ENCODE results near the gene PATJ. TPM values are rescaled to one million over a fixed set of nuclear protein-coding genes. Genes with fewer than 3 reads are reported as not detected.

Gene PATJ
- total and polyA plus RNA-seq, 2 donors (not counting 1 experiment from before 2014, with no cell fraction given), result 8.0 to 45.3 TPM

- no peaks in the 10 kb centered on the region for H3K27me3 ChIP-seq (replicated peaks in 1 of 4; ENCODE audit: control extremely low read depth in 1 of 4, control insufficient read depth in 3 of 4, insufficient read depth in 4 of 4, low read length in 3 of 4)
- H3K4me3 ChIP-seq (ENCODE audit: control extremely low read depth in 1 of 5, extremely low read depth in 1 of 5, insufficient read depth in 1 of 5, low read depth in 2 of 5, low read length in 4 of 5), result no peak overlapping the region
- no peak for TF ChIP-seq EZH2 (IDR thresholded peaks at IDR 0.05; ENCODE audit: borderline replicate concordance, insufficient read depth, low read depth, low read length, poor library complexity, severe bottlenecking)
- TF ChIP-seq, protein P1, sequence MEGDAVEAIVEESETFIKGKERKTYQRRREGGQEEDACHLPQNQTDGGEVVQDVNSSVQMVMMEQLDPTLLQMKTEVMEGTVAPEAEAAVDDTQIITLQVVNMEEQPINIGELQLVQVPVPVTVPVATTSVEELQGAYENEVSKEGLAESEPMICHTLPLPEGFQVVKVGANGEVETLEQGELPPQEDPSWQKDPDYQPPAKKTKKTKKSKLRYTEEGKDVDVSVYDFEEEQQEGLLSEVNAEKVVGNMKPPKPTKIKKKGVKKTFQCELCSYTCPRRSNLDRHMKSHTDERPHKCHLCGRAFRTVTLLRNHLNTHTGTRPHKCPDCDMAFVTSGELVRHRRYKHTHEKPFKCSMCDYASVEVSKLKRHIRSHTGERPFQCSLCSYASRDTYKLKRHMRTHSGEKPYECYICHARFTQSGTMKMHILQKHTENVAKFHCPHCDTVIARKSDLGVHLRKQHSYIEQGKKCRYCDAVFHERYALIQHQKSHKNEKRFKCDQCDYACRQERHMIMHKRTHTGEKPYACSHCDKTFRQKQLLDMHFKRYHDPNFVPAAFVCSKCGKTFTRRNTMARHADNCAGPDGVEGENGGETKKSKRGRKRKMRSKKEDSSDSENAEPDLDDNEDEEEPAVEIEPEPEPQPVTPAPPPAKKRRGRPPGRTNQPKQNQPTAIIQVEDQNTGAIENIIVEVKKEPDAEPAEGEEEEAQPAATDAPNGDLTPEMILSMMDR (IDR thresholded peaks at IDR 0.05), result no peak
- no peak overlapping the region for H2AFZ ChIP-seq (ENCODE audit: insufficient read depth, low read depth, low read length, poor library complexity, severe bottlenecking)
- no peak overlapping the region for H3K9ac ChIP-seq (ENCODE audit: low read length)
- no peaks in the 10 kb centered on the region for H3K79me2 ChIP-seq (ENCODE audit: control insufficient read depth, insufficient read depth, low read length)
- ChIA-PET POLR2A (no interaction called here), CTCF (no interaction called here)
- intact Hi-C loops (cut with micrococcal nuclease), result no loop called here
- H3K4me2 ChIP-seq (replicated peaks; ENCODE audit: low read depth, low read length, poor library complexity, severe bottlenecking), result no peak overlapping the region
- Mint-ChIP-seq H3K27ac (no peak overlapping the region), H3K4me3 (no peak overlapping the region), H3K4me1 (no peaks in the 10 kb centered on the region), H3K27me3 (no peaks in the 10 kb centered on the region), H3K9me3 (ENCODE audit: insufficient read depth) (no peaks in the 10 kb centered on the region)
- ATAC-seq (ENCODE audit: low read depth) (no peak), DNase-seq (no peak)
- no peaks in the 10 kb centered on the region for H3K9me3 ChIP-seq (ENCODE audit: control extremely low read depth in 1 of 3, control insufficient read depth in 2 of 3, insufficient read depth in 1 of 3, low read length in 2 of 3)
- H3K4me1 ChIP-seq (ENCODE audit: control insufficient read depth in 2 of 2, insufficient read depth in 2 of 2, low read length in 2 of 2), result no peaks in the 10 kb centered on the region
- H4K20me1 ChIP-seq (ENCODE audit: control insufficient read depth, insufficient read depth, low read length, poor library complexity, severe bottlenecking), result no peaks in the 10 kb centered on the region
- no peak overlapping the region for H3K27ac ChIP-seq (ENCODE audit: low read length in 2 of 2)
- H3K36me3 ChIP-seq (replicated peaks in 1 of 2; ENCODE audit: control extremely low read depth in 1 of 2, control insufficient read depth in 1 of 2, extremely low read depth in 1 of 2, insufficient read depth in 2 of 2, low read length in 1 of 2), result no peaks in the 10 kb centered on the region
- WGBS (ENCODE audit: insufficient coverage), result no CpG with 5 or more reads among the region's 1 CpG
These were observed 368.8 kb downstream of the PATJ start for GRCh38 chr1:62111084-62111483.

DNA sequence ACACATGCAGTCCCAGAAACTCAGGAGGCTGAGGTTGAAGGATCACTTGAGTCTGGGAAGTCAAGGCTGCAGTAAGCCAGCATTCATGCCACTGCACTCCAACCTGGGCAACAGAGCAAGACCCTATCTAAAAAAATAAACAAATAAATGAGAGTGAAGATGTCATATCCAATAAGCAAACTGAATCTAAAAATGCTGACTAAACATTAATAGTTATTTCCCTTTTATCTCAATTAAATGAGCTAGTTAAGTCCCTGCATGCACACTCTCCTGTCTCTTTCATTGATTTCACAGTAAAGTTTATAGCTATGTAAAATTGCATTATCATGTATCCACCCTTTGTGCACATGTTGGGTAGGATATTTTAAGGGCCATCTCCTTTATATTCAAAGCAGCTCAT lies 371.2 kb downstream of the PATJ start:
- no peak overlapping the region for H3K27ac ChIP-seq (ENCODE audit: low read length in 2 of 2)
- H3K79me2 ChIP-seq (ENCODE audit: control insufficient read depth, insufficient read depth, low read length), result no peaks in the 10 kb centered on the region
- no peaks in the 10 kb centered on the region for H3K36me3 ChIP-seq (replicated peaks in 1 of 2; ENCODE audit: control extremely low read depth in 1 of 2, control insufficient read depth in 1 of 2, extremely low read depth in 1 of 2, insufficient read depth in 2 of 2, low read length in 1 of 2)
- no peaks in the 10 kb centered on the region for H3K4me1 Mint-ChIP-seq
- DNase-seq, result no peak
- H3K27me3 ChIP-seq (replicated peaks in 1 of 4; ENCODE audit: control extremely low read depth in 1 of 4, control insufficient read depth in 3 of 4, insufficient read depth in 4 of 4, low read length in 3 of 4), result no peaks in the 10 kb centered on the region
- no peak overlapping the region for H3K9ac ChIP-seq (ENCODE audit: low read length)
- no peak for ATAC-seq (ENCODE audit: low read depth)
- intact Hi-C loops (cut with micrococcal nuclease), result no loop called here
- H3K27ac Mint-ChIP-seq, result no peak overlapping the region
- no peak overlapping the region for H2AFZ ChIP-seq (ENCODE audit: insufficient read depth, low read depth, low read length, poor library complexity, severe bottlenecking)
- no peak overlapping the region for H3K4me3 ChIP-seq (ENCODE audit: control extremely low read depth in 1 of 5, extremely low read depth in 1 of 5, insufficient read depth in 1 of 5, low read depth in 2 of 5, low read length in 4 of 5)
- H3K27me3 Mint-ChIP-seq, result no peaks in the 10 kb centered on the region
- no peak overlapping the region for H3K4me2 ChIP-seq (replicated peaks; ENCODE audit: low read depth, low read length, poor library complexity, severe bottlenecking)
- no peaks in the 10 kb centered on the region for H3K9me3 ChIP-seq (ENCODE audit: control extremely low read depth in 1 of 3, control insufficient read depth in 2 of 3, insufficient read depth in 1 of 3, low read length in 2 of 3)
- TF ChIP-seq EZH2 (IDR thresholded peaks at IDR 0.05; ENCODE audit: borderline replicate concordance, insufficient read depth, low read depth, low read length, poor library complexity, severe bottlenecking), result no peak
- TF ChIP-seq, protein P1 (IDR thresholded peaks at IDR 0.05), result no peak
- ChIA-PET CTCF (interaction anchor here (1.2 kb wide), 1 partner anchor 18 kb away, joined by 7 read pairs; no protein-coding TSS in a partner anchor), POLR2A (no interaction called here)
- no peaks in the 10 kb centered on the region for H4K20me1 ChIP-seq (ENCODE audit: control insufficient read depth, insufficient read depth, low read length, poor library complexity, severe bottlenecking)
- H3K4me1 ChIP-seq (ENCODE audit: control insufficient read depth in 2 of 2, insufficient read depth in 2 of 2, low read length in 2 of 2), result no peaks in the 10 kb centered on the region
- no peaks in the 10 kb centered on the region for H3K9me3 Mint-ChIP-seq (ENCODE audit: insufficient read depth)
- H3K4me3 Mint-ChIP-seq, result no peak overlapping the region
